NCI-H2029 (cell line): ENCODE measurements around the gene PDZRN3.

Experiments
- DNase-seq: peaks from one replicate; lab custom pipeline; 2025; lab: John Stamatoyannopoulos, UW

Gene PDZRN3

DNA sequence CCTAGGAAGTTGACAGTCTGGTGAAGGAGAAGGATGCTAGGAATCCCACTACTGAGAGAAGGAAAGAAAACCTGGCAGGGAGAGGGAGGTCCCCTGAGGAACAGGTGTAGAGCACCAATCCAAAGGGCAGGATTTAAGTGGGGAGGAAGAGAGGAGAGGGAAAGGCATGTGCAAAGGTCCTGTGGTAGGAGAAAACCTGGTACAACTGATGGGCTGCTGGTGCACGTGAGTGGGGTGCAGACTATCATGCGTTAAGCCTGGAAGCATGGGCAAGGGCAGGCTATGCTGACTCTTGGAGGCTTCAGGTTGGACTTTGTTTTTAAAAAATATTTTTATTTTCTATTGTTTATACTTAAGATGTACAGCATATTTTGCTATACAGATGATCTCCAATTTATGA is 209.6 kb downstream of the PDZRN3 start:
- DNase-seq: no peak

DNA sequence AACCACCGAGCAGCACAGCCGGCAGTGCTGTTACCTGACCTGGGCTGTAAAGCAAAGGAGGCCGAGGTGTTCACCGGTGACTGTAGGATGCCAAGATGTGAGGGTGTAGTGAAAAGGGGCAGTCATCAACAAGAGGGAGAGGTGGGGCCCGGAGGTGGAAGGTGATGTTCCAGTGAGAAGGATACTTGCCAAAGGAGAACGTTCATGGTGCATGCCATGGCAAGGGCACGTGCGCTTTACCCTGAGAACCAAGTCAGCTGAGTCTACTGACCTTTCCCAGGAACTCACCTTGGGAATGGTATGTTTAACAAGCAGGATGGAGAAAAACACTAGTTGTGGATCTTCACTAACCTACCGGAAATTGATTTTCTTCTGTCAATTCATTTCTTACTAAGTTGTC is 211.1 kb downstream of the PDZRN3 start:
- no peak for DNase-seq

DNA sequence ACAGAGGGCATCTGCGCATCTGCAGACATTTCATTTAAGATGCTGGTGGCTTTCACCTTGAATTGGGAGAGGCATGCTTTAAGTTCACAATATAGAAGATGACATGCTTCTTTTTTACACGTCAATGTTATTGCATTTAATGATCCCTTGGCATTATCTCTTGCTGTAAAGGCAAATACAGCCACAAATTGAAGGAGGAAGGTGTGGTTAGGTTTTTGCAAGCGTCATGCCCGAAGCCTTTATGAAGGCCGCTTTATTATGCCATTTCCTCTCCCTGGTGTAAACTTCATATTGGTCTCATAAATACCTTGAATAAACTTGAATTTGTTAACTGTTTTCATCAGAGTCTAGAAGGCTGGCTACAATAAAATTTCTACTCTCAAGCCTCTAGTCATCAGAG is 212.7 kb downstream of the PDZRN3 start:
- no peak for DNase-seq

DNA sequence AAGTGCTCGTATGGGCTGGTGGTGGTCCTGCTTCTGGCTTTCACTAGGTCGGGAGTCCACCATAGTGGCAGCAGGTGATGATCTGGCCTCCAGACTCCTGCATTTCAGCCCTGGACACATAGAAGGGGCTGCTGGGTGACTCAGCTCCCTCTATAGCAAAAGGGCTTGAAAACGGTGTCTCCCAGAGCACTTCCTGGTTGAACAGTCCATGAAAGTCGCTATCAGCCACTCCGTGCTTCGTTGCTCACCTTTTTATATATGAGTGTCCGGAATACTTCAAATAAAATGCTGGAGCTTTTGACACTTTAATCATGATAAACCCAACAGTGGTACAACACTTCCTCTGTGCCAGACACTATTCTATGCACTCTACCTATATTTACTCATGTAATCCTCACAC is 213.2 kb downstream of the PDZRN3 start:
- DNase-seq: no peak

DNA sequence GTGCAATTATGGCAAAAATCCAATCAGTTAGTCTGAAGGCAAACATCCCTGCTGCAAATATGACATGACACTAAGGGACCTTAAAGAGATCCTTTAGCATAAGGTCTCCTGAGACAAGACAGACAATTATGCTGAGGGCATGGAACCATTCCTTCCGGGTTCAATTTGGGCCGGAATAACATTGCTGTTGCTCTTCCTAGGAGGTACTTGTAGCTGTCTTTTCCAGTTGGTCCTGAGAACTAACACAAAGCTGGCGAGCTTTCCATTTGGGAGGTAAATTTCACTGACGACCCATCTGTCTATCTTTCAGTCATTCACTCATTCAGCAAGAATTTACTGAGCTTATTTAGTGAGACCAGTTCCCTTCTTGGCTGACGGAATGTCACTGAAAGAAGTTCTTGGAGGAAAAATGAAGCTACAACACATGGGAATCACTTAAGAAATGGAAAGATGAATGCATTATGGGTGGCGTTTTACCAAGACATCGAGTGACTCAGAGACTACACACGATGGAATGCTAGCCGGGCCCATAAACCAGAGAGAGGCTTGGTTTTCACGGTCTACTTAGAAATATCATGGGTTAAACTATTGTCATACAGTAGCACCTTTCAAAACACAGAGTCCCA is 215.5 kb downstream of the PDZRN3 start:
- DNase-seq: no peak

DNA sequence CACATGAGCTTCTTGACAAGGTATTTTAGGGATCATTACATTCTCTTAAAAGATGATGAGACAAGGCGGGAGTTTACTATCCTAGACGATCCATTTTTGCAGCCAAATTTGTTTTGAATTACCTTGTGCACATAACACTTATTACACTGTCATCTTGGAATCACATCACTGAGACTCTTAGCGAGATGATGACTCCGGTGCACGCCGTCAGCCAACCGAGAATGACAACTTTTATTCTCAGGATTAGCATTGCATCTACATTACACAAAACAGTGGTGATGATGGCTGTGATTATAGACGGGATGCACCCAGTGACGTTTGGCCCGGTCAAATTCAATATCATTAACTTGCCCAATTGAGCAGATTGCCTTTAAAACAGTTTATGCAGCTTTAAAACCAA is 216.1 kb downstream of the PDZRN3 start:
- no peak for DNase-seq

DNA sequence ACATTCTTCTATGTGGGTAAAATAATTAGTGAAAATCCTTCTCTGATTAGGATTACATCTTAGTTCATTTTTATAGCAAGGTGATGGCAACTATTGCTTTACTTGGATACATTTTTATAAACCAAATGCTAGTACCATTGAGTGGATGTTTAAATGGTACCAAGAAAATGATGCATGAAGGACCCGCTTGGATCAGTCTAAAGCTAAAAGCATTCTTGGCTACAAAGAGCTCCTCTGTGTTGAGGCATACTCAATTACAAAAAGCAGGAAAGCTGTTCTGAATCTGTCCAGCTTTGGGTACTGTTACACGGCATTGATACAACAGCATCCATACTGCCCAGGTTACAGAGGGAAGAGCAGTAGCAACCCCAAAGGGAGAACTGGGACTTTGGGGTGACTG is 217.2 kb downstream of the PDZRN3 start:
- DNase-seq: no peak

DNA sequence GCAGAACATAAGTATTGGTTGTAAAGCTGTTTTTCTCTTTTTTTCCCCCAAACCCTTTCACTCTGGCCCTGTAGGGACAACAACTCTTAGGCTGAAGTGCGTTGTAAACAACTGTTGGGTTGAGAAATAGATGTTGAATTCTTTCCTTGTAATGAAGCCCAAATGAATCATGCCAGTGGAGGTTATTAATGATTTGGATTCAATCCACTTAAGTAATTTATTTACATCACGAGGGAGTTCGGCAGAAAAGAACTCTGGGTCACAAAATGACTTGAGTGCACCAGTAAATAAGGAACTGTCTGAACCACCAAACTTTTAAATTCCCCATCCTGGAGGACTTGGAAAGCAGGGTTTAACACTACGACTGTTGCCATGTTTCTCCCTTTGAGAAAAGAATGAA is 218.9 kb downstream of the PDZRN3 start:
- no peak for DNase-seq

DNA sequence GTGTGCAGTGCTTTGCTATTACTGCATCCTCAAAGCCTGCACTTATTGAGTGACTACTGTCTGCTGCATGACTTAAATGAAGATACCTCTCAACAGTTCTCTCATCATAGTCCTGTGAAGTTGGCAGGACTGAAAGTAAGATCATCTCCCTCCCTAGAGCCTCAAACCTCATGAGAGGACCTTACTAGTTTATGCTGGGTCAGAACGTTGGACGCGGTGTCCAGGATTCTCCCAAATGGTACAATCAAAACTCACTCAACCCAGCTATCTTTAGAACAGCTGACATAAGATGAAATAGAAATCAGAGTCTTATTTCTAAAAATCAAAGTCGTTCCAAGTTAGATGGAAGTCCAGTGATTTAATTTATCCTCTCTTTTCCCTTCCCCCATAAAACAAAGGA is 219.7 kb downstream of the PDZRN3 start:
- no peak for DNase-seq

DNA sequence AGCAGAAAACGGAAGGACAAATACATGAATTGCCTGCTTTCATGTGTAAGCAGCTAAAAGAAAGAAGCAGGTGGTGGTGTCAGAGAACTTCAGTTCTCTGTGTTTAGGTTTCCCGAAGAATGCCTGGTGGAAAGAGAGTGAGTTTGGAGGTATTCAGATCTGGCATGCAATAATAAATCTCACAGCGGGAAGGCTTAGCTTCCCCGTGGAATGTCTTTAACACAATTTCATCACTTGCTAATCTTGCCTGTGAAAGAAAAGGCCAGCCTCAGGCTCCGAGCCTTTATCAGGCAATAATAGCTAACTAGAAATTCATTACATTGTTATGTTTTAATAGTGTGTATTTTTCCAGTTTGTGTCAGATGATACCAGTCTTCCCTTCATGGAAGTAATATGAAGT is 220.3 kb downstream of the PDZRN3 start:
- no peak for DNase-seq

DNA sequence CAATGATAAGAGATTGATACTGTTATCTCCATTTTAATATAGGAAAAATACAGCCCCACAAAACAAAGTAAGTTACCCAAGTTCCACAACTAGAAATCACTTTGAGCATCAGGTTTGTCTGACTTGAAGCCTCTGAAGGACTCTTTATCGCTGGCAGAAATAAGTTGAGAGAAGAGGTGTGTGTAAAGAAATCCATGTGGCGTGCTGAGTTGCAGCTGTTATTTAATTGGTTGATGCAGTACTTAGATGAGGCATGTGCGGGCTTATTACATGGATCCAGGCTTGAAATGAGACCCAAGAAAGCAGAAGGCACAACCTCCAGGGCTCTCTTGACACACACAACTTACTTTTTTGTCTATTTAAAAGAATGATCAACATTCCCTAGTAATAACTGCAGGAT is 221.3 kb downstream of the PDZRN3 start:
- DNase-seq: no peak

DNA sequence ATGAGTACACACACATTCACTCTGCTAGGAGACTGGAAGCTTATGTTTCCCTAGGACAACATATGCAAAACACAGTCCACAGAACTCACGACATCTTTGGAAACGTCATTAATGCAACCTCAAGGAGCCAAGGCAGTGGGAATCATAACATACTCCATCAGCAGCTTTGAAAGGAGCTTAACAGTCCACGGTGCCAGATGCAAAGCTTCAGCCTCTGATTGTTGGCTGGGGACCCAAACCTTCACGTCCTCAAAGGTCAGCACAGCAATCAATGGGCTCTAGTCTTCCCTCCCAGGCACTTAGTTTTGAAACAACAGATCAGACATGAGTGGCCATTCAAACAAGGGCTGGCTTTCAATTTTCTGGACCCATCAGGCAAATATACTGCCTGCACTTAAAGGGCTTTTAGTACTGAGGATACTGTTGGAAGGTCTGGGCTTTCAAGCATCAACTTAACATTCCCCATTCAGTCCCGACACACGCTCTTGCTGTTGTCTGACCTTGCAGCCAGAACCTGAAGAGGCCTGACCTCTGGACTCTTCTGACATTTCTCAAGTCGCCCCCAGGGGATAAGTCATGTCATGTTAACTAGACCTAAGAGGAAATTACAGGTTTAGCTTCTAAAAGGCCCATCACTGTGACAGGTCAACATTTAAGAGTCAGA is 223.0 kb downstream of the PDZRN3 start:
- DNase-seq: no peak

DNA sequence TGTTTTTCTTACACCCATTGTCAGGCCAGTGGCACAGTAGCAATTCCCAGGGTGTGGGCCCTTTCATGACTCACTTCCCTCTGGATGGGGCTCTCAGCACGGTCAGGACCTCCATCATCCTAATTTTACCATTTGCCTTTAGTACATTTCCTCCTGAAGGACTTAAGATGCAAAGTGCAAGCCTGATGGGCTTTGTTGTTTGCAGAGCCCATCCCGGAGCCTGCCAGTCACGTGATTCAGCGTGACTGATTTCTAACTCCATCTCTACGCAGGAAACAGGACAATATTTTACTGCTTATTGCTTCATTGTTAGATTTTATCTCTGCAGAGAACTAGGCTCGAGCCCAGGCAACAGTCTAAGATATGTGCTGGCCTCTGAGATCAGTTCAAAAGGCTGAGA is 223.7 kb downstream of the PDZRN3 start:
- no peak for DNase-seq

DNA sequence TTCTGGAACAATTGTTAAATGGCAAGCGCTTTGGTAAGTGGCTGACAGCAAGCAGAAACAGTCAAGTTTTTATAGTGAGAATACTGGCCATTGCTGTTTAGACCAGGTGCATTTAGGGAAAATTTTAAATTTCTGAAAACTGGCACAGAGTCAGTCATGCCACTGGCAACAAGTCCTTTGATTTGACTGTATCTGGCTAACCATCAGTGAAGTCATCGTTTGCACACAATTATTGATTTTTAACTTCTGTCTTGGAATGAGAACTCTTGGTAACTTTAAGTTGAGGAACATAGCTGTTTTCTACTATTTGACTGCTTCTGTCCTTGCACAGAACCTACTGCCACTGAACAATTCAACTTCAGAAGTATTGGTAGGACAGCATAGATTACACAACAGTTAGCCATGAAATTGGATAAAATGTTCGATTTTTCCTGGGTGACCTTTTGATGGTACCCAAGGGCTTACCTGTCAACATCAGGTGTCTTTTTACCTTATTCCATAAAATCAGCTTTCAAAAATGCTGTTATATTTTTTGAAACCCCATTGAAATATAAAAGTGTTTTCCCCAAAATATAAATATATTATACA is 225.0 kb downstream of the PDZRN3 start:
- no peak for DNase-seq

DNA sequence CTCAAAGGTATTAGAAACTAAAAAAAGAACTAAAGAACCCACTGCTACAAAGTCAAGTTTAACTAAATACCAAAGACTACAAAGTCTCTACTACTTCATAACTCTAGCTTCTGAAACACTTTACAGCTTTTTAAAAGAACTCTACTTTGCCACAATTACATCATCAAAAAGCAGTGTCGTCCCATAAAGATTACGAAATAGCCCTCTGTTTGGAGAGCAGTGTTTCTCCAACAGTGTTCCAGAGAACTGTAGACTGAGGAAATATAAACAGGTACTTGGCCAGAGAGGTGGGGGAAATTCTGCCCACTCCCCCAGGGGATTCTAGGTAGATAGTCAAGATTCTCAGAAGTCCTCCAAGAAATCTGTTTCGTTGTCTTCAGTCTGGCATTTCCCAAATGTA is 225.6 kb downstream of the PDZRN3 start:
- DNase-seq: no peak

DNA sequence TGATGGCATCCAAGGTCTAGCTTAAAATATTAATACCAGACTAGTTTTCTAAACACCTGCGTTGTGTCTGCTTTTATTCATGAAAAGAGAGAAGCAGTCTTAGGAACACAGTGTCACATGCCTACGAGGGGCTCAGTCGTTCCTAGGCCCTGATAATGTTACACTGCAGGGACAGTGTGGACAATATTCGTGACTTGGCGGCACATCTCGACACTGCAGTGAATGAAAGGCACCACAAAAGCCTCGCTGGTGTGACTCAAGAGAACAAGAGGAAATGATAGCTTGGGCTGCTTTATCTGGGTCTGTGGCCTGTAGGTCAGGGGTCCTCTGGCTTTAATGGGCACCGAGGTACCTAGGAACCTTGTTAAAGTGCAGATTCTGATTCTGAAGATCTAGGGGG is 226.7 kb downstream of the PDZRN3 start:
- no peak for DNase-seq

DNA sequence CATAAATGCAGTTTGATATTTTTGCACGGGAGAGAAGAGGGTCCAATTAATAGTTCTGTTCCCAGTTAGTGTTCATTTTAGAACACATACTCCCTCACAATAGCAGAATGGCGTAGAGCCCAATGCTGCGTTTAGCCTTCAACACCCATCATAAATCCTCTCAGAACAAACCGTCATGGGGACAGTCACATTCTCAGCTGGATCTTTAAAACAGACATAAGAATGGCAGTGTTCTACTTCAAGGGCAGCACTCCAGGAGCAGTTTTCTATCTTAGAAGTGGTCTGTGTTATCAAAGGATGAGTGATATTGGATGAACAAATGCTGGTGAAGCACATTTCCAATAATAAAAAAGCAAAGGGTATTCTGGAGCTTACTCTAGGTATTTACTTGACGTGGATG is 230.5 kb downstream of the PDZRN3 start:
- DNase-seq: no peak

DNA sequence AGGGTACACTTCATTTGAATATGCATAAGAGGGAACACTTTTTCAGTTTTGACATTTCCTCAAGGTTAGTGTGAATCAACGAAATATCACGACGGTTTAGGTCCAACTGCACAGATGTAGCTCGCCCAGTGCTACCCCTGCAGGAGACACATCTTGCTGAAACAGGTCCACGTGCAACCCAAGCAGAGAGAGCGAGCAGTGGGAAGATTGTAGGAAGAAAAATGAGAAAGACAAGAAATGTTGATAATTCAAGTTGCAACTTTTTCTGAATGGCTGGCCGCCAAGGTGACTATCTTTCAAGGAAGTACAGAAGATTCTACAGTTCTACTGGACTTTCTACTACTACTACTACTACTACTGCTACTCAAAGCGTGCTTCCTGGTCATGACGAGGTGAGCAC is 231.7 kb downstream of the PDZRN3 start:
- no peak for DNase-seq

DNA sequence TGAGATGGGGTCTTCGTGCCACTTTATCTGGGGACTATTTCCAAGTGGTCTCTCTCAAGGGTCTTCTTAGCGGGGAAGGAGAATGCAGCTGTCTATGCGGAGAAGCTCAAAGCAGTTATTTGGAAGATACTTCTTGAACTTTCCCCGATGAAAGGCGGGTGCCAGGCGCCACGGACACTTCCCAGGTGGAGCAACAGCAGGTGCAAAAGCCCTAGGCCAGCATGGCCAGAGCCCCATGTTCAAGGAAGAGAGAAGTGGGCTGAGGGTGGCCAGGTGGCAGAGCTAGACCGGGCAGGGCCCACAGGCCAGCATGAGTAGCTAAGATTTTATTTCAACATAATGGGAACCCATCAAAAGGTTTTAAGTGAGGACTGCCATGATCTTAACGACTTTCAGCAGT is 232.8 kb downstream of the PDZRN3 start:
- no peak for DNase-seq

DNA sequence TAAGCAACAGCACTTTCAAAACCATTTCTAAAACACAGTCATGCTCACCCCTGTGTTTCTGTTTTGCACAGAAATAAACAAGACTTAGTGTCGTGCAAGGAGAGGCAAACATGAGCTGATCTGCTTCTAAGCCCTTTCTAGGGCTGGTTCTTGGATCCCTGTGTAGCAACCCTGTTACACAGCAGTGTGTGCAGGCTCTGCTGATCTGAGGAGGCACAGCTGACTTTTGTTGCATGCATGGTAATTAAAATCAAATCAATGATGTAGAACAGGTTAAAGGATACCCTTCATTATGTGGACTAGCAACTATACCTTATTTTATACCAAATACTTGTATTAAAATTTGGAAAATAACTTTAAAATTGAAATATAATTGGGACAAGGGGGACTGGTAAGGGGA is 234.8 kb downstream of the PDZRN3 start:
- DNase-seq: no peak

DNA sequence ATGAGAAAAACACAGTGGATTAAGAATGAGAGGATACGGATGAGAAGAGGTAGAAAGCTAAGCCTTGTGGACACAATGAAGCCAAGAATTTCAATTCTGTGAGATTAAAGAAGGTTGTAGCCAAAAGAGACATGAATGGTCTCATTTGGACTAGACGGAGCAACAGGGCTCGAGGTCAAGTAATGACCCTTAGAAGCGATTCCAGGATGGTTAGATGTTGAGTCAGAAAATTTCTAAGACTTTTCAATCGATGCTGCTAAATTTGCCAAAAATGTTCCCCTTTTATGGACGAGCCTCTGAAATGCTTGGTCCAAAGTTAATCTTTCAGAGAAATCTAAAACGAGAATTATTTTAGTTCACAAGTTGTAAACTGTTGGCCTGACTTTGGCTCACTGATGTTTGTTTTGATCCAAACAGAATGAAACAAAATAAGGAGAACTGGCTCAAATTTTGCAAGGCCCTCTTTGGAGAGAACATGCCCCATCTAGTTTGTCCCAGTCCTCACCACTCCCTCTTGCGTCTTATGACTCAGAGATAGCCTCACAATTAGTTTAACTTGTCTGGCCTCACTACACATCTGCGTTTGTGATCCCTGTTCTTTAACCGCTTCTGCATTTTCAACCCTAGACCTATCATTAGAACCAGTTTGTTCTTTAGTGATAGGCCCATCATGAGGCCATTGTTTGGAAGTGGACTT is 235.5 kb downstream of the PDZRN3 start:
- no peak for DNase-seq

DNA sequence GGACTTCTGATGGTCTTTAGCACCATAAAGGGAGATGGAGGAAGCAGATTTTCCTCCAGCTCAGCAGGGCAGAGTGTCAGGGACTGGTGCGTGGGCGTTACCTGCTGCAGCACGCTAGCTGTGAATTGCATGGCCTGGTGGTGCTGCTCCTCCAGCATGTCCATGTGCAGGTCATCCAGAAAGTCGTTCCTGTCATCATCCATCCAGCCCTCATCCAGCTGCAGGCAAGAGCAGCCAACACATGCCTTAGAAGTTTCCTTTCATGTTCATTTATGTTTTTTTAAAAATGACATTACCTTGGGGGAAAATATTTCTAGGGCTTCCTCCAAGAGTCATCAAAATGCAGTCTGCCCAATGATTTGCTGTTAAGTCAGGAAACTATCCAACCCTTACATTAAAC is 239.2 kb downstream of the PDZRN3 start:
- DNase-seq: no peak
